Endothelial cell (in vitro differentiated cells): Measurements from ENCODE around the gene EFCAB12. TPM values are rescaled to one million over a fixed set of nuclear protein-coding genes. Genes with fewer than 3 reads are reported as not detected.

Source experiments
- DNase-seq: peaks from one replicate; pipeline ENCODE4 v3.0.0; 2021; ENCODE audit warnings: low spot score
- H3K27ac Mint-ChIP-seq: one replicate; pipeline ENCODE4 v1.8.0; 2021; ENCODE audit warnings: mixed read lengths, inconsistent platforms; ENCODE audit not compliant: unreplicated experiment
- H3K27me3 Mint-ChIP-seq: one replicate; pipeline ENCODE4 v1.8.0; 2021; ENCODE audit warnings: mild to moderate bottlenecking, moderate library complexity, mixed read lengths, inconsistent platforms; ENCODE audit not compliant: unreplicated experiment
- H3K36me3 Mint-ChIP-seq: one replicate; pipeline ENCODE4 v1.8.0; 2021; ENCODE audit warnings: mild to moderate bottlenecking, low read depth, mixed read lengths, inconsistent platforms; ENCODE audit not compliant: unreplicated experiment
- H3K4me1 Mint-ChIP-seq: one replicate; pipeline ENCODE4 v1.8.0; 2021; ENCODE audit warnings: mild to moderate bottlenecking, mixed read lengths, inconsistent platforms; ENCODE audit not compliant: unreplicated experiment
- H3K4me3 Mint-ChIP-seq: one replicate; pipeline ENCODE4 v1.8.0; 2021; ENCODE audit warnings: mild to moderate bottlenecking, mixed read lengths, inconsistent platforms; ENCODE audit not compliant: unreplicated experiment
- H3K9me3 Mint-ChIP-seq: one replicate; pipeline ENCODE4 v1.8.0; 2021; ENCODE audit warnings: mixed read lengths, inconsistent platforms; ENCODE audit not compliant: unreplicated experiment
- total RNA-seq: library from RNA; stranded (reverse); fragmentation: NEBNext Ultra II Directional; extraction: Animal tissue kit (Norgen Biotek cat#: 25700); gene quantifications from one replicate; pipeline ENCODE4 v1.2.1, GENCODE V29; 2021; ENCODE audit not compliant: unreplicated experiment
- TF ChIP-seq, protein P1 (sequence below): fragments of 200-600 bp; sonication (generic); IDR thresholded peaks from one replicate; pipeline ENCODE4 v1.5.0; 2021; ENCODE audit warnings: antibody characterized with exemption; ENCODE audit not compliant: unreplicated experiment

The EFCAB12 gene
- total RNA-seq, 1 donor from 2014 or later = 0.21 TPM

DNA sequence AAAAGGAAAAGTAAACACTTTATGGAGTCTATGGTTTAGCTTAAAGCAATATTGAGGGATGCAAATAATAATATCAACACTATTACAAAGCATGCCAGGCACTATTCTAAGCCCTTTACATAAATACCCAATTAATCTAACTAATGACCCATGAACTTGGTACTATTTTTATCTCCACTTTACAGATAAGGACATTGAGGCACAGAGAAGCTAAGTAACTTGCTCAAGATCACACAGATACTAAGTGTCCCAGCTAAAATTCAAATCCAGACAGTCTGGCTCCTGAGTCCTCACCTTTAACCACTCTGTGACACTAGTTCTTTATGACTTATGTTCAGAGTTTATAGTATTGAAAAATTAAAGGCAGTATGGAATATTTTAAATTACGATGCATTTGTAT lies 5.7 kb upstream of the EFCAB12 start:
- no peak overlapping the region for H3K27ac Mint-ChIP-seq
- H3K4me3 Mint-ChIP-seq = no peak overlapping the region
- no peak for DNase-seq
- no peaks in the 10 kb centered on the region for H3K9me3 Mint-ChIP-seq
- peaks cover 46% of the 10 kb centered on the region for H3K36me3 Mint-ChIP-seq
- H3K4me1 Mint-ChIP-seq = peaks cover 15% of the 10 kb centered on the region
- TF ChIP-seq, protein P1, sequence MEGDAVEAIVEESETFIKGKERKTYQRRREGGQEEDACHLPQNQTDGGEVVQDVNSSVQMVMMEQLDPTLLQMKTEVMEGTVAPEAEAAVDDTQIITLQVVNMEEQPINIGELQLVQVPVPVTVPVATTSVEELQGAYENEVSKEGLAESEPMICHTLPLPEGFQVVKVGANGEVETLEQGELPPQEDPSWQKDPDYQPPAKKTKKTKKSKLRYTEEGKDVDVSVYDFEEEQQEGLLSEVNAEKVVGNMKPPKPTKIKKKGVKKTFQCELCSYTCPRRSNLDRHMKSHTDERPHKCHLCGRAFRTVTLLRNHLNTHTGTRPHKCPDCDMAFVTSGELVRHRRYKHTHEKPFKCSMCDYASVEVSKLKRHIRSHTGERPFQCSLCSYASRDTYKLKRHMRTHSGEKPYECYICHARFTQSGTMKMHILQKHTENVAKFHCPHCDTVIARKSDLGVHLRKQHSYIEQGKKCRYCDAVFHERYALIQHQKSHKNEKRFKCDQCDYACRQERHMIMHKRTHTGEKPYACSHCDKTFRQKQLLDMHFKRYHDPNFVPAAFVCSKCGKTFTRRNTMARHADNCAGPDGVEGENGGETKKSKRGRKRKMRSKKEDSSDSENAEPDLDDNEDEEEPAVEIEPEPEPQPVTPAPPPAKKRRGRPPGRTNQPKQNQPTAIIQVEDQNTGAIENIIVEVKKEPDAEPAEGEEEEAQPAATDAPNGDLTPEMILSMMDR = no peak
- peaks cover 4% of the 10 kb centered on the region for H3K27me3 Mint-ChIP-seq

DNA sequence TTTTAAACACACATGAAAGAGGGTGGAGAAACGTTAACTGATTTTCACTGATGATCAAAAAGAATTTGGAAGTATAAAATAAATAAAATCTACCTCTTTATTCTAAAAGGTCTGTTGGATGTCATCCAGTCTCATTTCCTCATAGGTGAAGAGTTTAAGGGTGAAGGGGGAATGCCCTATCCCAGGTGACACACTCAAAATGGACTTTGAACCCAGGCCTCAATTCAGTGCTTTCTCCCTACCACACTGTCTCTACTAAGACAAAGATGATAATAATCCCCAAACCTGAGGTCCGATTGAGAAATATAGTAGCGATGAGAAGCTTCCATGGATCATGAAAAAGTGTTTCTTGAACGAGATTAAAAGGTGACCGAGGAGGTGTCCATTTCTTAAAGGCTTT lies 5.1 kb upstream of the EFCAB12 start:
- Mint-ChIP-seq H3K4me3 (peak overlapping the region; percentile 5), H3K9me3 (no peaks in the 10 kb centered on the region), H3K27me3 (peaks cover 4% of the 10 kb centered on the region), H3K27ac (no peak overlapping the region), H3K4me1 (peaks cover 16% of the 10 kb centered on the region), H3K36me3 (peaks cover 46% of the 10 kb centered on the region)
- TF ChIP-seq, protein P1 = no peak
- no peak for DNase-seq

- Mint-ChIP-seq H3K27ac (no peak overlapping the region), H3K9me3 (no peaks in the 10 kb centered on the region), H3K36me3 (peaks cover 43% of the 10 kb centered on the region), H3K4me1 (peaks cover 19% of the 10 kb centered on the region), H3K27me3 (peaks cover 4% of the 10 kb centered on the region), H3K4me3 (no peak overlapping the region)
- TF ChIP-seq, protein P1 = no peak
- no peak for DNase-seq
Observed at GRCh38 chr3:129432671-129433070, 4.2 kb upstream of the EFCAB12 start.

DNA sequence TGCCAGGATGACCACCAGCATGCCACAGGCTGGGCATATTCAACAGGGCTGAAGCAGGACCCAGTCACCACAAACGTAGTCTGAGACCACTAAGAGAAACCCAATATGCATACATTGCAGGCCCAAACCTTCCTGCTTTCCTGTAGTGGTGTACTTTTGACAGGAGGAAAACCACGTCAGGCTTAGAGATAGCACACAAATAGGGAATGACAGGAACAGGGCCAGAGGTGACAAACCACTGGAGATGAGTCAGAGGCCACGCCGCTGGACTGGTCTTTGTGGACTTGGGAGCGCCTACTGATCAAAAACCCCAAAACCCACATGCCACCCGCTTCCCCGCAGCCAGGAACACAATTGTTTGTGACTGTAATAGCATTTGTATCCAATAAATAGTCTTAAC lies 3.6 kb upstream of the EFCAB12 start:
- TF ChIP-seq, protein P1 = no peak
- H3K27ac Mint-ChIP-seq = no peak overlapping the region
- no peak overlapping the region for H3K4me3 Mint-ChIP-seq
- no peak for DNase-seq
- H3K9me3 Mint-ChIP-seq = no peaks in the 10 kb centered on the region
- H3K36me3 Mint-ChIP-seq = peaks cover 39% of the 10 kb centered on the region
- peaks cover 20% of the 10 kb centered on the region for H3K4me1 Mint-ChIP-seq
- peaks cover 7% of the 10 kb centered on the region for H3K27me3 Mint-ChIP-seq

DNA sequence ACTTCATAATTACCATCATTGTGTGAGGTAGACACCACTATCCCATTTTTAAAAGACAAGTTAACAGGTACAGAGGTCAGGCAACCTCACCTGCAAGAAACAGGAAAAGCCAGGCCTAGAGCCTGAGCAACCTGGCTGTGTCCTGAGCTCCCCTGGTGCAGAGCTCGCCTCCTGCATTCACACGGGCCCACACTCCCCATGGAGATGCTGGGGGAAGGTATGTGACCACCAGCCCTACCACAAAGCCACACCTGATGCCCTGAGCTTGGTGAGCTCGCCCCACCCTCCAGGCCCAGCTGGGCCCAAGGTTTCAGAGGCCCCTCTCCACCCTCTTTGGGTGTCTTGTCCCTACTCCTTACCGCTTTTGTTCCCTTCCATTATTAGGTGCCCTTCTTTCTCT lies 1.2 kb upstream of the EFCAB12 start:
- Mint-ChIP-seq H3K27me3 (peaks cover 7% of the 10 kb centered on the region), H3K4me1 (peaks cover 23% of the 10 kb centered on the region), H3K27ac (peak overlapping the region; percentile 76), H3K4me3 (no peak overlapping the region), H3K9me3 (no peaks in the 10 kb centered on the region), H3K36me3 (peaks cover 29% of the 10 kb centered on the region)
- no peak for DNase-seq
- TF ChIP-seq, protein P1 = no peak
